GM12873 (cell line): ENCODE measurements around the gene SART3.

ENCODE experiments used
- CTCF ChIP-seq: IDR thresholded peaks from 2 replicates; pipeline ENCODE4 v1.5.1; 2012; ENCODE audit warnings: low read depth, mild to moderate bottlenecking, moderate library complexity, low read length, control low read depth; ENCODE audit not compliant: insufficient read depth; ENCODE audit errors: missing control alignments

Gene SART3

DNA sequence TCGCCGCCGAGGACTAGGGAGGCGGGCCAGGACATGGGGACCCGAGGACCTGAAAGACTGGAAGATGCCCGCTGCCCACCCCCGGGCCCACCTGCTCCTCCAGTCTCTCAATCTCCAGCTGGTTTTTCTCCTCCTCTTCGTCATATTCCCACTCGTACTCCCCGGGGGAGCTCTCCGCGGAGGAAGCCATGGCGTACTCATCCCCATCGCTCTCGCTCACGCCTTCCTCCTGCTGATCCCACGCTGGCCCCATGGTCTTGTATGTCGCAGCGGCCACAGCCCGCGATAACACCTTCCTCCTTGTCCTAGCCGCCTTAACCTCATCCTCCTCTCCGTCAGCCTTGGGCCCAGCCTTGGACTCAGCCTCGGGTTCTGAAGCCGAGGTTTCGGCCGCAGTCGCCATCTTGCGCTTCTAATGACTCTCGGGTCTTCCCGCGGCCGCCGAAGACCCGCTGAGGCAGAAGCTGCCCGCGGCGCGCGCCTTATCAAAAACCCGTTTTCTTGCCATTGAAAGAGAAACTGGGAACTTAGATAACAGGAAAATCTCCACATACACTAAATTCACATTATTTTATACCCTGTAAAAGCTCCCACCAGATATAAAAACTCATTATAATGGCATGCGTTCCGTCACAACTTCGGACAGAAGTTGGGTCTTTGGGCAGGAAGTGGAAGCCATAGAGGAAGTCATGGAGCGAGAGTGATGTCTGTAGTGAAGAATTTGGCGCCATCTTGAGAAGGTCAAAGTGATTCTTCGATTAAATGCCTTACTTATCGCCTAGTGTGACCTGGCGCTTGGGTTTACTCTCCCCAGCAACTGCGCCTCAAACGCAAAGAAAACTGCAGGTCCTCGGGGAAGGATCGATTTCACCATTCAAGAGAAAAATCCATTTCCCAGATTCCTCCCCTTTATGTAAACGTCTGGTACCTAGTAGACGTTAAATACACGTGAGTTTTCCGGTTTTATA, at the start of gene SART3:
Gene SART3 (minus strand): TSS at position 422 of the 968 bp plus-strand sequence. CDS start 19 bp downstream, at position 403.
- TF ChIP-seq CTCF: no peak

DNA sequence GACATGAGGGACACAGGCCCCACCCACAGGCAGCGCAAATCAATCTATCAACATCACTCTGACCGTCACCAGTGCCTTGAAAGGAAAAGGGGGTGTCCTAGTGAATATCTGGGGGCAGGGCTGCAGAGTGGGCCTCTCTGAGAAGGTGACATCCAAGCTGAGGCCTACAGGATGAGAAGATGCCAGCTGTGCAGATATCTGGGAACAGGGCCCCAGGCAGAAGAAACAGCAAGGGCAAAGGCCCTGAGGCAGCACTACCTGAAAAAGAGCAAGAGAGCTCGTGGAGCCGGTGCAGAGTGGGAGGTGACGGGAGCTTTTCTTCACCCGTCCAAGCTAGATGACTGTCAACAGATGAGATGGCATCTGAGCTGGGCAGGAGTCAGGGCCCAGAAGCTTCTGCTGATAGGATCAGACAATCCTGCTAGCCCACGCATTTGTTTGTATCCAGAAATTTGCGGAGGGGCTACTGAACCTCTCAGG, 49.4 kb upstream of the SART3 start:
- no peak for TF ChIP-seq CTCF

DNA sequence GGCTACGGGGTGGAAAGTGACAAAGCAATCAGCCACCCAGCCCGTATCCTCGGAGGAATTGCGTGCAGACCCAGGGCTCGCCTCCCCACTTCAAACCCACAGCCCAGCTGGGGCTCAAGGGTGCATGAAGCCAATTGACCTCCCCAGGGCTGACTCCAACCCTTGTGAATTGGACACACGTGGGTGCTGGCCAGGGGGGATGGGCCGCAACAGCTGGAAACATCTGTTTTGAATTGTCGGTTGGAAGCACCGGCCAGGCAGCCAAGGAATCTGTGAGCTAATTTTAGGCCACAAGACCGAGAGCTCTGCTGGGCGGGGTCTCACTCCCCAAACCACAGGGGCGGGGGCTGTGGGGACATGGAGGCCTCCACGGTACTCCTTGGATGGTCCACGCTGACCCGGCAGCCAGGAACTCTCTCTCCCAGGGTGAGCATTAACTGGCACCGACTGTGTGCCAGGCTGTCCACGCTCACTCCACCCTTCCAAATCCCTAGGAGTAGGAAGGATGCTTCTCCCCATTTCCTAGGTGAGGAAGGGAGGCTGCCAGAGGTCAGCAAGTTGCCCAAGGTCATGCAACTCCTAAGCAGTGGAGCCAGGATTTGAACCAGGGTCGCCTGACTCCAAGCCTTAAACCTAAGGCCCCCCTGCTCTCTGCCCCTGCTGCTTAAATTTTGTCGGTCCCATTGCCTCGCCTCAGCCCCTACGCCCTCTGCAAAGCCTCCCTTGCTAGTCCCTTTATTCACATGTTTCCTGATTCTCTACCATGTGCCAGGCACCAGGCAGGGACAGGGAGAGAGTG, 48.8 kb upstream of the SART3 start:
- TF ChIP-seq CTCF: no peak

GRCh38 chr12:108608616-108609015, 47.6 kb upstream of the SART3 start:
- no peak for TF ChIP-seq CTCF

- no peak for TF ChIP-seq CTCF
These were observed 47.1 kb upstream of the SART3 start for GRCh38 chr12:108607981-108608600.

DNA sequence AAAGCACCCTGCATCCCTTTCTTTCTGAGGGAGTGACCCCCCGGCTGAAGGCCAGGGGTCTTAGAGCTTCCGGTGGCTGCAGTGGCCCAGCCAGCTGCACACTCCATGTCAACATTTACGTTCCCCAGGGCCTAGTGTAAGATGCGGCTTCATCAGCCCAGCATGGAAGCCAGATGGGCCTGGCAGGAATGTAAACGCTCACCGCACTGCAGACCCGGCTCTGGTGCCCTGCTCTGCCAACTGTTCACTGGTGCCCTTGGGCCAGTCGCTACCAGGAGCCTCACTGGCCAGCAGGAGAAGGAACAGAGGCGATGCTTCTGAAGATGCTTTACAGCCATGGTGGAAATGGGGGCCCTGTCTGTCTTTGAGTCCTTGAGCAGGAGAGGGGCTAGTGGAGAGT, 45.5 kb upstream of the SART3 start:
- no peak for TF ChIP-seq CTCF
